Measurements from ENCODE around the gene ZMYND15.

The ZMYND15 gene

DNA sequence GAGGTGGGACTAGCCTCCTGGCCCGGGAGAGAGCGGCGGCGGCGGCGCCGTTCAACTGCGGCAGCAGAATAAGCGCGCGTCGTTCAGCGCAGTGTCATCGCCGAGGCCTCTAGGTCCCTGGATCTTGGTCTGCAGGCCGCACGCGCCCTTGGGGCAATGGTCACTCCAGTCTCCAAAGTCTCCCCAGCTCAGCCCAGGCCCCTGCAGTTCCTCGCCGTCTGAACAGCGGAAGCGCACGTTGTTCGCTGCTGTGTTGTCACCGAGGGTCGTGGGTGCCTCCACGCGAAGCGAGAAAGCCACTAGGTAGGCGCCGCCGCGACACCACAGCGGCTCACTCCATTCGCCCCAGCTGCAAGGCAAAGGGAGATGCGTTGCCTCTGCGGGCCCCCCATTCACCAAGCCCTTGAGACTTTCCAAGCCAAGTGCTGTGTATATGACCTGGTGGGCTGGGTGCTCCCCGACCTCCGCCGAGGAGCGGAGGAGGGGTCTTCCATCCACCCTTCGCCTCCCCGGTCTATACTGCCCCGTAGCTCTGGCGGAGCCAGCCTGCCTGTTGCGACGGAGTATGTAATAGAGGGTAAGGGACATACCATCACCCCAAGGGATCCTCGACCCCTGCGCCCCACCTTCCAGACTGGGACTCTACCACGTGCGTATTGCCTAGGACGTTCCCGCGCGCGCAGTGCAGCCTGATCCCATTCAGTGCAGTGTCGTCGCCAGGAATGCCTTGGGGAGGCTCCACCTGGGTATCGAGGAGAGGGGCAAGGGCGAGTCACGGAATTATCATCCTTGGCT, 45.9 kb downstream of the ZMYND15 start:
- H3K27me3 ChIP-seq (ENCODE audit: insufficient read depth, low read depth): no peaks in the 10 kb centered on the region
- no peaks in the 10 kb centered on the region for H3K79me2 ChIP-seq (ENCODE audit: insufficient read depth, low read depth)
- no peak overlapping the region for H3K27ac ChIP-seq
- no peaks in the 10 kb centered on the region for H4K20me1 ChIP-seq (ENCODE audit: insufficient read depth)
- H3K4me3 ChIP-seq (IDR thresholded peaks at IDR 0.05; ENCODE audit: insufficient read depth, low read depth, low read length): no peak overlapping the region
- no peak overlapping the region for H3K9ac ChIP-seq
- TF ChIP-seq, protein P1, sequence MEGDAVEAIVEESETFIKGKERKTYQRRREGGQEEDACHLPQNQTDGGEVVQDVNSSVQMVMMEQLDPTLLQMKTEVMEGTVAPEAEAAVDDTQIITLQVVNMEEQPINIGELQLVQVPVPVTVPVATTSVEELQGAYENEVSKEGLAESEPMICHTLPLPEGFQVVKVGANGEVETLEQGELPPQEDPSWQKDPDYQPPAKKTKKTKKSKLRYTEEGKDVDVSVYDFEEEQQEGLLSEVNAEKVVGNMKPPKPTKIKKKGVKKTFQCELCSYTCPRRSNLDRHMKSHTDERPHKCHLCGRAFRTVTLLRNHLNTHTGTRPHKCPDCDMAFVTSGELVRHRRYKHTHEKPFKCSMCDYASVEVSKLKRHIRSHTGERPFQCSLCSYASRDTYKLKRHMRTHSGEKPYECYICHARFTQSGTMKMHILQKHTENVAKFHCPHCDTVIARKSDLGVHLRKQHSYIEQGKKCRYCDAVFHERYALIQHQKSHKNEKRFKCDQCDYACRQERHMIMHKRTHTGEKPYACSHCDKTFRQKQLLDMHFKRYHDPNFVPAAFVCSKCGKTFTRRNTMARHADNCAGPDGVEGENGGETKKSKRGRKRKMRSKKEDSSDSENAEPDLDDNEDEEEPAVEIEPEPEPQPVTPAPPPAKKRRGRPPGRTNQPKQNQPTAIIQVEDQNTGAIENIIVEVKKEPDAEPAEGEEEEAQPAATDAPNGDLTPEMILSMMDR (conservative IDR thresholded peaks at IDR 0.05; ENCODE audit: low read depth, low read length): no peak
- no peaks in the 10 kb centered on the region for H3K36me3 ChIP-seq (ENCODE audit: insufficient read depth)
- H2AFZ ChIP-seq (ENCODE audit: low read depth): no peak overlapping the region
- H3K4me1 ChIP-seq (ENCODE audit: low read depth, poor library complexity, severe bottlenecking): no peaks in the 10 kb centered on the region
- H3K4me2 ChIP-seq: no peak overlapping the region

DNA sequence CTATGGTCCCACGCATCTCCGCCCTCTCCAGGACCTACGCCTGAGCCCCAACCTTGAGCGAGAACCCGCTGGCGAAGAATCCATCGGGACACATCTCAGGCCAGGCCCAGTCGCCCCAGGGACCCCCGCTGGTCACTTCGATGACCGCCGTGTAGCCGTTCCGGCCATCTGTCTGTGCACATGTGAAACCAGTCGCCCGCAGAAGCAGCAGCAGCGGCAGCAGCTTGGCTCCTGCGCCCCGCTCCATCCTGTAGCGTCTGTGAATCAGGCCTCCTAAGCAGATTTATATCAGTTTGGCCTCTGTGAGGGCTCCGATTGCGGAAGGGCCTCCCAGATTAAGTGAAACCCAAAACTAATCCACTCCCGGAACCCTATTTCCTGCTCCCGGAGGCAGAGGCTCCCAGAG, 46.5 kb downstream of the ZMYND15 start, which contains the start of gene VMO1:
Gene VMO1 (minus strand): TSS at position 259 of the 406 bp plus-strand sequence. CDS start 12 bp downstream, at position 247.
- Histone ChIP-seq H3K4me2 (no peak within 1 kb of the TSS), H3K79me2 (ENCODE audit: insufficient read depth, low read depth) (no peaks in the 10 kb centered on the region), H3K4me3 (IDR thresholded peaks at IDR 0.05; ENCODE audit: insufficient read depth, low read depth, low read length) (no peak within 1 kb of the TSS), H3K4me1 (ENCODE audit: low read depth, poor library complexity, severe bottlenecking) (no peaks in the 10 kb centered on the region), H4K20me1 (ENCODE audit: insufficient read depth) (no peaks in the 10 kb centered on the region), H3K9ac (no peak within 1 kb of the TSS), H3K36me3 (ENCODE audit: insufficient read depth) (no peaks in the 10 kb centered on the region), H3K27ac (no peak within 1 kb of the TSS), H2AFZ (ENCODE audit: low read depth) (no peak within 1 kb of the TSS), H3K27me3 (ENCODE audit: insufficient read depth, low read depth) (no peaks in the 10 kb centered on the region)
- TF ChIP-seq, protein P1 (conservative IDR thresholded peaks at IDR 0.05; ENCODE audit: low read depth, low read length): no peak

DNA sequence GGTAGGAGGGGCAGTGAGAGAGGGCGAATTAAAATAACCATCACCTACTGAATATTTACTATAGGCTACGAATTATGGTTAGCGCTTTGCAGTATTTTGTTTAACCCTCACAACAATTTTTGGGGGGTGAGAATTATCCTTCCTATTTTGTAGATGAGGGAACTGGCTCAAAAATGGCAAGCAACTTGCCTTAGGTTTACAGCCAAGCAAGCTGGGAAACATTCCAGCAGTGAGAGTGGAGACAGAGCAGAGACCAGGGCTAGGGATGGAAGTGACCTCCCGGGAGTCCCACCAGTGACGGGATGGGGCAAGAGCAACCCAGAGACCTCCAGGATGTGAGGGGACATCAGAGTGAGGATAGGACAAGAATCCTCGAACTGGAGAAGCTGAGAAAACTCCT, 46.9 kb downstream of the ZMYND15 start:
- no peak overlapping the region for H2AFZ ChIP-seq (ENCODE audit: low read depth)
- H3K9ac ChIP-seq: no peak overlapping the region
- H3K27me3 ChIP-seq (ENCODE audit: insufficient read depth, low read depth): no peaks in the 10 kb centered on the region
- H3K4me1 ChIP-seq (ENCODE audit: low read depth, poor library complexity, severe bottlenecking): no peaks in the 10 kb centered on the region
- no peaks in the 10 kb centered on the region for H3K36me3 ChIP-seq (ENCODE audit: insufficient read depth)
- H3K27ac ChIP-seq: no peak overlapping the region
- no peaks in the 10 kb centered on the region for H3K79me2 ChIP-seq (ENCODE audit: insufficient read depth, low read depth)
- no peaks in the 10 kb centered on the region for H4K20me1 ChIP-seq (ENCODE audit: insufficient read depth)
- TF ChIP-seq, protein P1 (conservative IDR thresholded peaks at IDR 0.05; ENCODE audit: low read depth, low read length): no peak
- no peak overlapping the region for H3K4me2 ChIP-seq
- no peak overlapping the region for H3K4me3 ChIP-seq (IDR thresholded peaks at IDR 0.05; ENCODE audit: insufficient read depth, low read depth, low read length)

DNA sequence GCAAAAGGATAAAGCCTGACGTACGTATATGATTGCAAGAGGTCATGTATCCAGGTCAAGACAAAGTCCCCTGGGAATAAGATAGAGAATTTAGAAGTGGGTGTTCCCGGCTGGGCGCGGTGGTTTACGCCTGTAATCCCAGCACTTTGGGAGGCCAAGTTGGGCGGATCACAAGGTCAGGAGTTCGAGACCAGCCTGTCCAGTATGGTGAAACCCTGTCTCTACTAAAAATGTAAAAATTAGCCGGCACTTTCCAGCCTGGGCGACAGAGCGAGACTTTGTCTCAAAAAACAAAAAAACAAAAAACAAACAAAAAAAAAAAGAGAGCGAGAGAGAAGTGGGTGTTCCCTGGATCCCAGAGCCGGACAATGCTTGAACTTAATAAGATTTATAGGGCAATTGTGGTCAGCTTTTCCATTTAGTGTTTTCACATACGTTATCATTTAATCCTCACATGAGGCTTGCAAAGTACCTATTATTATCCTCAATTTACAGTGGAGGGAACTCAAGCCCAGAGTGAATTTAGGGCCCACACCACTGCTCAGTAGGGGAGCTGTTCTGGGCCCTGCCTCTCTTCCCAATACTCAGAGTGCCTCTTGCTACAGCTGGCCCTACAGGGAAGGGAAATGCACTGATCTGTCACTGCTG, 48.6 kb downstream of the ZMYND15 start:
- Histone ChIP-seq H3K27ac (no peak overlapping the region), H3K4me3 (IDR thresholded peaks at IDR 0.05; ENCODE audit: insufficient read depth, low read depth, low read length) (no peak overlapping the region), H3K9ac (no peak overlapping the region)

More for the DNA sequence above, 48.6 kb downstream of the ZMYND15 start:
- Histone ChIP-seq H3K4me1 (ENCODE audit: low read depth, poor library complexity, severe bottlenecking) (no peaks in the 10 kb centered on the region), H3K4me2 (no peak overlapping the region), H4K20me1 (ENCODE audit: insufficient read depth) (no peaks in the 10 kb centered on the region), H3K36me3 (ENCODE audit: insufficient read depth) (no peaks in the 10 kb centered on the region), H3K79me2 (ENCODE audit: insufficient read depth, low read depth) (no peaks in the 10 kb centered on the region), H2AFZ (ENCODE audit: low read depth) (no peak overlapping the region), H3K27me3 (ENCODE audit: insufficient read depth, low read depth) (no peaks in the 10 kb centered on the region)
- TF ChIP-seq, protein P1 (conservative IDR thresholded peaks at IDR 0.05; ENCODE audit: low read depth, low read length): no peak

Data from KMS-11 (cell line).